HK-2 (cell line): ENCODE measurements around the gene SLC6A2.

Source experiments
- DNase-seq: peaks from one replicate; pipeline ENCODE4 v3.0.0-alpha.2; 2018; ENCODE audit not compliant: unreplicated experiment

Gene SLC6A2

GRCh38 chr16:55647343-55647742 is 8.4 kb upstream of the SLC6A2 start:
- no peak for DNase-seq

- DNase-seq, result no peak
Observed at GRCh38 chr16:55647798-55648197, 8.0 kb upstream of the SLC6A2 start.

- DNase-seq, result no peak
Observed at GRCh38 chr16:55651841-55652824, 3.7 kb upstream of the SLC6A2 start.

- DNase-seq, result no peak
Observed at GRCh38 chr16:55653106-55653505, 2.7 kb upstream of the SLC6A2 start.

GRCh38 chr16:55655381-55655896 is 349 bp upstream of the SLC6A2 start:
- no peak for DNase-seq

- DNase-seq, result no peak
Observed at GRCh38 chr16:55656691-55657092, 904 bp downstream of the SLC6A2 start.

- no peak for DNase-seq
Observed at GRCh38 chr16:55657616-55658015, 1.8 kb downstream of the SLC6A2 start.

GRCh38 chr16:55658898-55659420 is 3.2 kb downstream of the SLC6A2 start:
- no peak for DNase-seq

- no peak for DNase-seq
Observed at GRCh38 chr16:55660026-55660425, 4.2 kb downstream of the SLC6A2 start.

- no peak for DNase-seq
Observed at GRCh38 chr16:55660828-55661227, 5.0 kb downstream of the SLC6A2 start.

GRCh38 chr16:55661941-55662643 is 6.3 kb downstream of the SLC6A2 start:
- DNase-seq, result no peak

- no peak for DNase-seq
Observed at GRCh38 chr16:55662644-55663031, 6.8 kb downstream of the SLC6A2 start.

GRCh38 chr16:55663225-55663624 is 7.4 kb downstream of the SLC6A2 start:
- DNase-seq, result no peak

GRCh38 chr16:55663765-55664677 is 8.2 kb downstream of the SLC6A2 start:
- DNase-seq, result no peak

- DNase-seq, result no peak
Observed at GRCh38 chr16:55664786-55665407, 9.1 kb downstream of the SLC6A2 start.

GRCh38 chr16:55665511-55665910 is 9.7 kb downstream of the SLC6A2 start:
- no peak for DNase-seq

GRCh38 chr16:55666012-55666411 is 10.2 kb downstream of the SLC6A2 start:
- no peak for DNase-seq

- no peak for DNase-seq
Observed at GRCh38 chr16:55667753-55668152, 12.0 kb downstream of the SLC6A2 start.

- DNase-seq, result no peak
Observed at GRCh38 chr16:55668340-55669281, 12.8 kb downstream of the SLC6A2 start.
